ENCODE data around the gene MICU1.

DNA sequence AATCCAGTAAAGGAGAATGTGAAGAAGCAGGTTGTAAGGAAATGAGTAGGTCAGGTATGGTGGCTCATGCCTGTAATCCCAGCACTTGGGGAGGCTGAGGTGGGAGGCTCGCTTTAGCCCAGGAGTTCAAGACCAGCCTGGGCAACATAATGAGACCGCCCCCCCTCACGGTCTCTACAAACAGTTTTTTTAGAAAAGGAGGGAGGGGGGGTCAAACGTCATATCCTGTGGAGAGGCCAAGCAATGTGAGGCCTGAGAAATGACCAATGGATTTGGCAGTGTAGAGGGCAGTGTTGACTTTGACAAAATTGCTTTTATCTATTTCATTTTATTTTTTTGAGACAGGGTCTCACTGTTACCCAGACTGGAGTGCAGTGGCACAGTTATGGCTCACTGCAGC lies 268.9 kb downstream of the MICU1 start:
- no peak for TF ChIP-seq EZH2 (IDR thresholded peaks at IDR 0.05; ENCODE audit: low read length)
- TF ChIP-seq, protein P1, sequence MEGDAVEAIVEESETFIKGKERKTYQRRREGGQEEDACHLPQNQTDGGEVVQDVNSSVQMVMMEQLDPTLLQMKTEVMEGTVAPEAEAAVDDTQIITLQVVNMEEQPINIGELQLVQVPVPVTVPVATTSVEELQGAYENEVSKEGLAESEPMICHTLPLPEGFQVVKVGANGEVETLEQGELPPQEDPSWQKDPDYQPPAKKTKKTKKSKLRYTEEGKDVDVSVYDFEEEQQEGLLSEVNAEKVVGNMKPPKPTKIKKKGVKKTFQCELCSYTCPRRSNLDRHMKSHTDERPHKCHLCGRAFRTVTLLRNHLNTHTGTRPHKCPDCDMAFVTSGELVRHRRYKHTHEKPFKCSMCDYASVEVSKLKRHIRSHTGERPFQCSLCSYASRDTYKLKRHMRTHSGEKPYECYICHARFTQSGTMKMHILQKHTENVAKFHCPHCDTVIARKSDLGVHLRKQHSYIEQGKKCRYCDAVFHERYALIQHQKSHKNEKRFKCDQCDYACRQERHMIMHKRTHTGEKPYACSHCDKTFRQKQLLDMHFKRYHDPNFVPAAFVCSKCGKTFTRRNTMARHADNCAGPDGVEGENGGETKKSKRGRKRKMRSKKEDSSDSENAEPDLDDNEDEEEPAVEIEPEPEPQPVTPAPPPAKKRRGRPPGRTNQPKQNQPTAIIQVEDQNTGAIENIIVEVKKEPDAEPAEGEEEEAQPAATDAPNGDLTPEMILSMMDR (optimal IDR thresholded peaks at IDR 0.05 in 1 of 3, IDR thresholded peaks at IDR 0.05 in 1 of 3, conservative IDR thresholded peaks at IDR 0.05 in 1 of 3; ENCODE audit: extremely low read depth in 1 of 3, insufficient read depth in 2 of 3, low read length in 3 of 3), result no peak

Measured in keratinocyte (primary cell).